ENCODE results near the gene WDR45B.

The WDR45B gene

DNA sequence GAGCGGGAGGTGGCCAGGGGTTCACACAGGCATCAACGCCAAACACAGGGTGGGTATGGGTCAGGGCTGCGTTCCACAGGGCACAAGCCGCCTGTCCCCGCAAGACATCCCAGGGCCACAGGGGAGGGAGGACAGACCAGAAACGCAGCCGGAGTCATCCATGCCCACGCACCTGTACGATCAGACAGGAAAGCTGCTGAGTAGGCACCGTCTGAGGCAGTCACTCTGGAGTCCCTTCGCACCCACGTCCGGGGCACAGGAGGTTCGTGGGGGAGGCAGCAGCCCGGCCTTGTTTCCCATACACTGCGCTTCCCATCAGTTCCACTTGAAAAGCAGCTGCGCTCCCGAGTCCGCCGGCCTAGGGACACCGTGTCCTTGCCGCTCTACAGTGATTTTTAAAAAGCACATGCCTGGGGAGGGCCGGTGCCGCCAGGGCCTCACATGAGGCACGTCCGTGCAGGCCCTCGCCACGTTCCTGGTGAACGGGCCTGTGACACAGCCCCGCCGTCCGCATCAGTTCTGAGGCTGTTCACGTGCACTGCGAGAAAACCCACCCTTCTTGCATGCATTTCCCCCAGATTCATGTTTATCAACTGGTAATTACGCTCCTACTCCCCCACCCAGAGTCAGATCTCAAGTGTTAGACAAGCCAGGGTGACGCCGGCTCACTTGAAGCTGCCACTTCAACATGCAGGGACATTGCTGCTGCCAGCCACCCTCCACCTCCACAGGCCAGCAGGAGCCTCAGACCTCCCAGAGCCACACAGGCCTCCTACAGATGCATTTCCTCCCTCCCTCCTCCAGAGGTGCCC, 34.8 kb downstream of the WDR45B start:
- TF ChIP-seq ZNF8 (CRISPR knock-in tag; IDR thresholded peaks at IDR 0.05) (no peak), OSR1 (CRISPR knock-in tag; IDR thresholded peaks at IDR 0.05) (no peak), ZNF565 (CRISPR knock-in tag; conservative IDR thresholded peaks at IDR 0.05; ENCODE audit: low read depth) (no peak), ARNTL (CRISPR knock-in tag; IDR thresholded peaks at IDR 0.05; ENCODE audit: borderline replicate concordance, low read depth) (no peak), GLIS3 (CRISPR knock-in tag; IDR thresholded peaks at IDR 0.05) (no peak), ZNF70 (CRISPR knock-in tag; IDR thresholded peaks at IDR 0.05) (no peak), RARB (CRISPR knock-in tag; IDR thresholded peaks at IDR 0.05) (no peak), BACH2 (CRISPR knock-in tag; IDR thresholded peaks at IDR 0.05; ENCODE audit: borderline replicate concordance) (no peak)
- TF ChIP-seq, protein P1, sequence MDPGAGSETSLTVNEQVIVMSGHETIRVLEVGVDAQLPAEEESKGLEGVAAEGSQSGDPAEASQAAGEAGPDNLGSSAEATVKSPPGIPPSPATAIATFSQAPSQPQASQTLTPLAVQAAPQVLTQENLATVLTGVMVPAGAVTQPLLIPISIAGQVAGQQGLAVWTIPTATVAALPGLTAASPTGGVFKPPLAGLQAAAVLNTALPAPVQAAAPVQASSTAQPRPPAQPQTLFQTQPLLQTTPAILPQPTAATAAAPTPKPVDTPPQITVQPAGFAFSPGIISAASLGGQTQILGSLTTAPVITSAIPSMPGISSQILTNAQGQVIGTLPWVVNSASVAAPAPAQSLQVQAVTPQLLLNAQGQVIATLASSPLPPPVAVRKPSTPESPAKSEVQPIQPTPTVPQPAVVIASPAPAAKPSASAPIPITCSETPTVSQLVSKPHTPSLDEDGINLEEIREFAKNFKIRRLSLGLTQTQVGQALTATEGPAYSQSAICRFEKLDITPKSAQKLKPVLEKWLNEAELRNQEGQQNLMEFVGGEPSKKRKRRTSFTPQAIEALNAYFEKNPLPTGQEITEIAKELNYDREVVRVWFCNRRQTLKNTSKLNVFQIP (CRISPR knock-in tag; IDR thresholded peaks at IDR 0.05; ENCODE audit: borderline replicate concordance, low read depth), result no peak
- peak; percentile 31 for ATAC-seq

GRCh38 chr17:82611140-82612058, 36.8 kb downstream of the WDR45B start:
- TF ChIP-seq TOX (CRISPR knock-in tag; IDR thresholded peaks at IDR 0.05; ENCODE audit: borderline replicate concordance), result no peak
- no peak for TF ChIP-seq ZC3H10 (CRISPR knock-in tag; IDR thresholded peaks at IDR 0.05)
- TF ChIP-seq RARB (CRISPR knock-in tag; IDR thresholded peaks at IDR 0.05), result no peak
- no peak for TF ChIP-seq BACH2 (CRISPR knock-in tag; IDR thresholded peaks at IDR 0.05; ENCODE audit: borderline replicate concordance)
- TF ChIP-seq ZNF8 (CRISPR knock-in tag; IDR thresholded peaks at IDR 0.05), result no peak
- peak; percentile 91; the same call in 1 of the 2 replicates for TF ChIP-seq ESRRG (CRISPR knock-in tag; IDR thresholded peaks at IDR 0.05)
- no peak for TF ChIP-seq OSR1 (CRISPR knock-in tag; IDR thresholded peaks at IDR 0.05)
- TF ChIP-seq, protein P2, sequence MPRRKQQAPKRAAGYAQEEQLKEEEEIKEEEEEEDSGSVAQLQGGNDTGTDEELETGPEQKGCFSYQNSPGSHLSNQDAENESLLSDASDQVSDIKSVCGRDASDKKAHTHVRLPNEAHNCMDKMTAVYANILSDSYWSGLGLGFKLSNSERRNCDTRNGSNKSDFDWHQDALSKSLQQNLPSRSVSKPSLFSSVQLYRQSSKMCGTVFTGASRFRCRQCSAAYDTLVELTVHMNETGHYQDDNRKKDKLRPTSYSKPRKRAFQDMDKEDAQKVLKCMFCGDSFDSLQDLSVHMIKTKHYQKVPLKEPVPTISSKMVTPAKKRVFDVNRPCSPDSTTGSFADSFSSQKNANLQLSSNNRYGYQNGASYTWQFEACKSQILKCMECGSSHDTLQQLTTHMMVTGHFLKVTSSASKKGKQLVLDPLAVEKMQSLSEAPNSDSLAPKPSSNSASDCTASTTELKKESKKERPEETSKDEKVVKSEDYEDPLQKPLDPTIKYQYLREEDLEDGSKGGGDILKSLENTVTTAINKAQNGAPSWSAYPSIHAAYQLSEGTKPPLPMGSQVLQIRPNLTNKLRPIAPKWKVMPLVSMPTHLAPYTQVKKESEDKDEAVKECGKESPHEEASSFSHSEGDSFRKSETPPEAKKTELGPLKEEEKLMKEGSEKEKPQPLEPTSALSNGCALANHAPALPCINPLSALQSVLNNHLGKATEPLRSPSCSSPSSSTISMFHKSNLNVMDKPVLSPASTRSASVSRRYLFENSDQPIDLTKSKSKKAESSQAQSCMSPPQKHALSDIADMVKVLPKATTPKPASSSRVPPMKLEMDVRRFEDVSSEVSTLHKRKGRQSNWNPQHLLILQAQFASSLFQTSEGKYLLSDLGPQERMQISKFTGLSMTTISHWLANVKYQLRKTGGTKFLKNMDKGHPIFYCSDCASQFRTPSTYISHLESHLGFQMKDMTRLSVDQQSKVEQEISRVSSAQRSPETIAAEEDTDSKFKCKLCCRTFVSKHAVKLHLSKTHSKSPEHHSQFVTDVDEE (CRISPR knock-in tag; IDR thresholded peaks at IDR 0.05), result peak; percentile 91
- no peak for TF ChIP-seq SNAI2 (CRISPR knock-in tag; IDR thresholded peaks at IDR 0.05)
- TF ChIP-seq CREB5 (CRISPR knock-in tag; IDR thresholded peaks at IDR 0.05; ENCODE audit: low read depth), result peak; percentile 80; the same call in 1 of the 2 replicates
- peak; percentile 73 for TF ChIP-seq GLIS3 (CRISPR knock-in tag; IDR thresholded peaks at IDR 0.05)
- TF ChIP-seq, protein P3, sequence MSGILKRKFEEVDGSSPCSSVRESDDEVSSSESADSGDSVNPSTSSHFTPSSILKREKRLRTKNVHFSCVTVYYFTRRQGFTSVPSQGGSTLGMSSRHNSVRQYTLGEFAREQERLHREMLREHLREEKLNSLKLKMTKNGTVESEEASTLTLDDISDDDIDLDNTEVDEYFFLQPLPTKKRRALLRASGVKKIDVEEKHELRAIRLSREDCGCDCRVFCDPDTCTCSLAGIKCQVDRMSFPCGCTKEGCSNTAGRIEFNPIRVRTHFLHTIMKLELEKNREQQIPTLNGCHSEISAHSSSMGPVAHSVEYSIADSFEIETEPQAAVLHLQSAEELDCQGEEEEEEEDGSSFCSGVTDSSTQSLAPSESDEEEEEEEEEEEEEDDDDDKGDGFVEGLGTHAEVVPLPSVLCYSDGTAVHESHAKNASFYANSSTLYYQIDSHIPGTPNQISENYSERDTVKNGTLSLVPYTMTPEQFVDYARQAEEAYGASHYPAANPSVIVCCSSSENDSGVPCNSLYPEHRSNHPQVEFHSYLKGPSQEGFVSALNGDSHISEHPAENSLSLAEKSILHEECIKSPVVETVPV (CRISPR knock-in tag; IDR thresholded peaks at IDR 0.05), result 0 out of 2 replicates have a peak, but pooled peaks have one; percentile 58
- no peak for TF ChIP-seq ZFP30 (CRISPR knock-in tag; IDR thresholded peaks at IDR 0.05)
- no peak for TF ChIP-seq ZNF565 (CRISPR knock-in tag; conservative IDR thresholded peaks at IDR 0.05; ENCODE audit: low read depth)
- TF ChIP-seq, protein P1 (CRISPR knock-in tag; IDR thresholded peaks at IDR 0.05; ENCODE audit: borderline replicate concordance, low read depth), result no peak
- no peak for TF ChIP-seq ZFP3 (CRISPR knock-in tag; IDR thresholded peaks at IDR 0.05)
- TF ChIP-seq ZNF70 (CRISPR knock-in tag; IDR thresholded peaks at IDR 0.05), result no peak
- TF ChIP-seq PPARA (CRISPR knock-in tag; IDR thresholded peaks at IDR 0.05; ENCODE audit: borderline replicate concordance), result no peak
- TF ChIP-seq CSDC2 (CRISPR knock-in tag; IDR thresholded peaks at IDR 0.05), result no peak
- TF ChIP-seq, protein P4, sequence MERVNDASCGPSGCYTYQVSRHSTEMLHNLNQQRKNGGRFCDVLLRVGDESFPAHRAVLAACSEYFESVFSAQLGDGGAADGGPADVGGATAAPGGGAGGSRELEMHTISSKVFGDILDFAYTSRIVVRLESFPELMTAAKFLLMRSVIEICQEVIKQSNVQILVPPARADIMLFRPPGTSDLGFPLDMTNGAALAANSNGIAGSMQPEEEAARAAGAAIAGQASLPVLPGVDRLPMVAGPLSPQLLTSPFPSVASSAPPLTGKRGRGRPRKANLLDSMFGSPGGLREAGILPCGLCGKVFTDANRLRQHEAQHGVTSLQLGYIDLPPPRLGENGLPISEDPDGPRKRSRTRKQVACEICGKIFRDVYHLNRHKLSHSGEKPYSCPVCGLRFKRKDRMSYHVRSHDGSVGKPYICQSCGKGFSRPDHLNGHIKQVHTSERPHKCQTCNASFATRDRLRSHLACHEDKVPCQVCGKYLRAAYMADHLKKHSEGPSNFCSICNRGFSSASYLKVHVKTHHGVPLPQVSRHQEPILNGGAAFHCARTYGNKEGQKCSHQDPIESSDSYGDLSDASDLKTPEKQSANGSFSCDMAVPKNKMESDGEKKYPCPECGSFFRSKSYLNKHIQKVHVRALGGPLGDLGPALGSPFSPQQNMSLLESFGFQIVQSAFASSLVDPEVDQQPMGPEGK (CRISPR knock-in tag; IDR thresholded peaks at IDR 0.05; ENCODE audit: borderline replicate concordance), result no peak
- no peak for TF ChIP-seq ARNTL (CRISPR knock-in tag; IDR thresholded peaks at IDR 0.05; ENCODE audit: borderline replicate concordance, low read depth)
- peak; percentile 83; the same call in 1 of the 2 replicates for TF ChIP-seq TCF4 (CRISPR knock-in tag; IDR thresholded peaks at IDR 0.05; ENCODE audit: borderline replicate concordance)
- peak; percentile 70 for TF ChIP-seq ISL1 (CRISPR knock-in tag; IDR thresholded peaks at IDR 0.05)
- ATAC-seq, result peak; percentile 69
